Dermis blood vessel endothelial cell (primary cell): ENCODE measurements around the gene PRKCI. TPM values are rescaled to one million over a fixed set of nuclear protein-coding genes. Genes with fewer than 3 reads are reported as not detected.
"Not testable (repeated sequence)": the region's sequence is repeated elsewhere in the genome, so short reads cannot be mapped to it uniquely, and the experiment has no call there.

Experiments used
- DNase-seq: peaks from one replicate; pipeline ENCODE4 v3.0.0; 2010
- total RNA-seq: library from RNA; depleted of rRNA; stranded (reverse); fragments of >200 nt; gene quantifications from 2 replicates; pipeline ENCODE4 v1.2.3, GENCODE V29; 2014

The PRKCI gene
- total RNA-seq: 32.8 and 38.8 TPM in 2 replicates

GRCh38 chr3:170221924-170222646, at the start of gene PRKCI:
Gene PRKCI, plus strand, starts transcription at chr3:170222424. Its CDS starts 246 bp downstream, at chr3:170222670.
- DNase-seq: peak; percentile 98

GRCh38 chr3:170178651-170179050, 43.6 kb upstream of the PRKCI start:
- DNase-seq: no peak

GRCh38 chr3:170179432-170179831, 42.8 kb upstream of the PRKCI start:
- DNase-seq: no peak

- peak; percentile 25 for DNase-seq
Measured at GRCh38 chr3:170180079-170180907, 41.9 kb upstream of the PRKCI start.

- peak; percentile 95 for DNase-seq
Measured at GRCh38 chr3:170180908-170181885, 41.0 kb upstream of the PRKCI start, which contains the start of gene PHC3. Gene PHC3, minus strand, starts transcription at chr3:170181733. Its CDS starts 18 bp downstream, at chr3:170181715.

GRCh38 chr3:170189398-170190256, 32.6 kb upstream of the PRKCI start:
- DNase-seq: no peak

- DNase-seq: not testable (repeated sequence)
Measured at GRCh38 chr3:170195759-170196158, 26.5 kb upstream of the PRKCI start.

GRCh38 chr3:170196833-170197232, 25.4 kb upstream of the PRKCI start:
- DNase-seq: no peak

GRCh38 chr3:170200987-170201386, 21.2 kb upstream of the PRKCI start:
- no peak for DNase-seq

- no peak for DNase-seq
Measured at GRCh38 chr3:170201527-170201926, 20.7 kb upstream of the PRKCI start.

- DNase-seq: no peak
Measured at GRCh38 chr3:170203457-170203856, 18.8 kb upstream of the PRKCI start.

GRCh38 chr3:170204023-170204472, 18.2 kb upstream of the PRKCI start:
- DNase-seq: no peak

GRCh38 chr3:170204509-170204908, 17.7 kb upstream of the PRKCI start:
- DNase-seq: no peak

- no peak for DNase-seq
Measured at GRCh38 chr3:170205302-170205701, 16.9 kb upstream of the PRKCI start.

GRCh38 chr3:170206164-170206762, 16.0 kb upstream of the PRKCI start:
- DNase-seq: not testable (repeated sequence)

GRCh38 chr3:170207717-170208116, 14.5 kb upstream of the PRKCI start:
- no peak for DNase-seq

- DNase-seq: no peak
Measured at GRCh38 chr3:170211668-170212067, 10.6 kb upstream of the PRKCI start.

- DNase-seq: no peak
Measured at GRCh38 chr3:170219850-170220249, 2.4 kb upstream of the PRKCI start.

GRCh38 chr3:170220871-170221270, 1.4 kb upstream of the PRKCI start:
- DNase-seq: no peak

GRCh38 chr3:170222647-170223541, 670 bp downstream of the PRKCI start:
- peak; percentile 40 for DNase-seq
